GM23338 (cell line): ENCODE data around the gene ITGAV. TPM values are rescaled to one million over a fixed set of nuclear protein-coding genes. Genes with fewer than 3 reads are reported as not detected.

Experiments
- ATAC-seq: fragments of 200-7000 bp; cut with Tn5 transposase; 3 replicates; pipeline ENCODE4 v1.9.1; 2020
- DNase-seq: peaks from one replicate; pipeline ENCODE4 v3.0.0-alpha.2; 2015; ENCODE audit warnings: low spot score
- H2AFZ ChIP-seq: fragments of 200-600 bp; sonication (generic); 2 replicates; pipeline ENCODE4 v1.8.0; 2016; ENCODE audit warnings: antibody characterized with exemption, mild to moderate bottlenecking, moderate library complexity
- H3F3A ChIP-seq: fragments of 200-600 bp; sonication (generic); replicated peaks from 2 replicates; pipeline ENCODE4 v1.8.0; 2017; ENCODE audit warnings: antibody characterized with exemption, mixed run types, low read depth
- H3K27ac ChIP-seq: fragments of 200-600 bp; sonication (generic); 2 replicates; pipeline ENCODE4 v1.6.1; 2016; ENCODE audit warnings: low read depth
- H3K27me3 ChIP-seq: fragments of 200-600 bp; sonication (generic); 2 replicates; pipeline ENCODE4 v1.8.0; 2016; ENCODE audit warnings: mild to moderate bottlenecking, mixed run types, moderate library complexity; ENCODE audit not compliant: insufficient read depth
- H3K36me3 ChIP-seq: fragments of 200-600 bp; sonication (generic); 2 replicates; pipeline ENCODE4 v1.8.0; 2016; ENCODE audit warnings: mild to moderate bottlenecking; ENCODE audit not compliant: insufficient read depth
- H3K4me1 ChIP-seq: fragments of 200-600 bp; sonication (generic); 2 replicates; pipeline ENCODE4 v1.8.0; 2016; ENCODE audit warnings: mild to moderate bottlenecking, moderate library complexity; ENCODE audit not compliant: insufficient read depth
- H3K4me2 ChIP-seq: fragments of 200-600 bp; sonication (generic); 2 replicates; pipeline ENCODE4 v1.7.1; 2017; ENCODE audit warnings: mixed run types
- H3K4me3 ChIP-seq: fragments of 200-600 bp; sonication (generic); 2 replicates; pipeline ENCODE4 v1.6.1; 2016; ENCODE audit warnings: mixed run types
- H3K79me2 ChIP-seq: fragments of 200-600 bp; sonication (generic); replicated peaks from 2 replicates; pipeline ENCODE4 v1.8.0; 2017; ENCODE audit warnings: mild to moderate bottlenecking; ENCODE audit not compliant: insufficient read depth
- H3K9me2 ChIP-seq: fragments of 200-600 bp; sonication (generic); 2 replicates; pipeline ENCODE4 v1.8.0; 2017; ENCODE audit not compliant: insufficient read depth
- H4K20me1 ChIP-seq: fragments of 200-600 bp; sonication (generic); replicated peaks from 2 replicates; pipeline ENCODE4 v1.8.0; 2017; ENCODE audit warnings: mild to moderate bottlenecking; ENCODE audit not compliant: insufficient read depth
- H3K27ac Mint-ChIP-seq: 2 replicates; pipeline ENCODE4 v1.8.0; 2020; ENCODE audit warnings: inconsistent platforms, mild to moderate bottlenecking, moderate library complexity, mixed read lengths
- H3K27me3 Mint-ChIP-seq: 3 replicates; pipeline ENCODE4 v1.8.0; 2022; ENCODE audit warnings: low read depth, mild to moderate bottlenecking, moderate library complexity, mixed read lengths, inconsistent platforms; ENCODE audit not compliant: insufficient read depth, poor library complexity
- H3K36me3 Mint-ChIP-seq: 3 replicates; pipeline ENCODE4 v1.8.0; 2021; ENCODE audit warnings: low read depth, mild to moderate bottlenecking, inconsistent platforms, moderate library complexity, mixed read lengths
- H3K4me1 Mint-ChIP-seq: 3 replicates; pipeline ENCODE4 v1.8.0; 2020; ENCODE audit warnings: mild to moderate bottlenecking, inconsistent platforms, mixed read lengths
- H3K4me3 Mint-ChIP-seq: 3 replicates; pipeline ENCODE4 v1.8.0; 2021; ENCODE audit warnings: moderate library complexity, mild to moderate bottlenecking, inconsistent platforms, mixed read lengths
- H3K9me3 Mint-ChIP-seq: 3 replicates; pipeline ENCODE4 v1.8.0; 2020; ENCODE audit warnings: moderate library complexity, mild to moderate bottlenecking, inconsistent platforms, mixed read lengths
- CREB1 ChIP-seq: fragments of 250-450 bp; sonication (Bioruptor Pico); IDR thresholded peaks from 2 replicates; pipeline ENCODE4 v1.5.0; 2020; ENCODE audit warnings: low read depth, mild to moderate bottlenecking, moderate library complexity
- EZH2 ChIP-seq: fragments of 200-600 bp; sonication (generic); IDR thresholded peaks from one replicate; pipeline ENCODE4 v1.8.0; 2017; ENCODE audit warnings: antibody characterized with exemption, mild to moderate bottlenecking, low read depth; ENCODE audit not compliant: unreplicated experiment
- EZH2phosphoT487 ChIP-seq: fragments of 200-600 bp; sonication (generic); IDR thresholded peaks from one replicate; pipeline ENCODE4 v1.8.1; 2018; ENCODE audit warnings: antibody characterized with exemption; ENCODE audit not compliant: unreplicated experiment
- JUNB ChIP-seq: IDR thresholded peaks from one replicate; pipeline ENCODE4 v1.6.1; 2016; ENCODE audit warnings: antibody characterized with exemption; ENCODE audit not compliant: unreplicated experiment
- NANOG ChIP-seq: IDR thresholded peaks from 2 replicates; pipeline ENCODE4 v1.6.1; 2016; ENCODE audit warnings: antibody characterized with exemption, borderline replicate concordance
- POLR2AphosphoS5 ChIP-seq: IDR thresholded peaks from 2 replicates; pipeline ENCODE4 v1.6.1; 2016; ENCODE audit warnings: antibody characterized with exemption, low read depth
- STAT1 ChIP-seq: IDR thresholded peaks from one replicate; pipeline ENCODE4 v1.6.1; 2016; ENCODE audit warnings: antibody characterized with exemption; ENCODE audit not compliant: unreplicated experiment
- ZNF114 ChIP-seq: fragments of 250-450 bp; sonication (Bioruptor Pico); IDR thresholded peaks from 2 replicates; pipeline ENCODE4 v1.5.0; 2020; ENCODE audit warnings: mild to moderate bottlenecking, moderate library complexity
- ZNF331 ChIP-seq: fragments of 250-450 bp; sonication (Bioruptor Pico); IDR thresholded peaks from 2 replicates; pipeline ENCODE4 v1.5.0; 2020; ENCODE audit warnings: low read depth, mild to moderate bottlenecking, moderate library complexity
- polyA plus RNA-seq: library from polyadenylated mRNA; unstranded; fragments of >200 nt; fragmentation: Nextera tagmentation; extraction: Ambion mirVana; gene quantifications from 2 replicates; pipeline ENCODE4 v1.2.1, GENCODE V29; 2016
- total RNA-seq: library from RNA; depleted of rRNA; stranded (reverse); fragments of >200 nt; shearing (Covaris generic); gene quantifications from 2 replicates; pipeline ENCODE4 v1.2.3, GENCODE V29; 2014
- TF ChIP-seq, protein P1 (sequence below): IDR thresholded peaks from 2 replicates; pipeline ENCODE4 v1.6.1; 2016; ENCODE audit warnings: antibody characterized with exemption
- TF ChIP-seq, protein P2 (sequence below): IDR thresholded peaks from one replicate; pipeline ENCODE4 v1.6.1; 2018; ENCODE audit warnings: antibody characterized with exemption; ENCODE audit not compliant: unreplicated experiment
- TF ChIP-seq, protein P3 (sequence below), 2 experiments: fragments of 200-600 bp in 1 of 2; sonication (generic) in 1 of 2; conservative IDR thresholded peaks; 2 replicates each; pipeline versions ENCODE4 v1.5.1 to v1.6.1; 2016 to 2017; ENCODE audit warnings: antibody characterized with exemption in 2 of 2, low read depth in 2 of 2, mild to moderate bottlenecking in 2 of 2, moderate library complexity in 1 of 2
- TF ChIP-seq, protein P4 (sequence below): fragments of 250-450 bp; sonication (Bioruptor Pico); IDR thresholded peaks from 2 replicates; pipeline ENCODE4 v1.5.0; 2020; ENCODE audit warnings: mild to moderate bottlenecking, moderate library complexity

Gene ITGAV
- total and polyA plus RNA-seq, 2 experiments from 2014 or later = 9.1 to 56.5 TPM

DNA sequence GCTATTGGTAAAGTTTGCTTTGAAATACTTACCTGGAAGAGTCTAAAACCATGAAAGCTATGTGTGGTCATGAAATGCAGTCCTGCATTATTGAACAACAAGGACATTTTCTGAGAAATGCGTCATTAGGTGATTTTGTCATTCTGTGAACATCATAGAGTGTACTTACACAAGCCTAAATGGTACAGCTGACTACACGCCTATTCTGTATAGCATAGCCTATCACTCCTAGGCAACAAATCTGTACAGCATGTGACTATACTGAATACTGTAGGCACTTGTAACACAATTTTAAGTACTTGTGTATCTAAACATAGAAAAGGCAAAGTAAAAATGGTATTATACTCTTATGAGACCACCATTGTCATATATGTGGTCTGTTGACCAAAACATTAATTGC is 112.2 kb downstream of the ITGAV start:
- no peak for ATAC-seq

More for the DNA sequence above, 112.2 kb downstream of the ITGAV start:
- Mint-ChIP-seq H3K4me3 (no peak overlapping the region), H3K27ac (no peak overlapping the region), H3K36me3 (peaks cover 7% of the 10 kb centered on the region), H3K4me1 (peaks cover 11% of the 10 kb centered on the region; the same call in 2 of the 3 replicates), H3K9me3 (peaks cover 5% of the 10 kb centered on the region; the same call in 2 of the 3 replicates), H3K27me3 (no peaks in the 10 kb centered on the region)
- 0 out of 2 replicates have a peak, but pooled peaks cover 1% of the 10 kb centered on the region for H3K9me2 ChIP-seq
- no peak overlapping the region for H3K4me3 ChIP-seq
- no peaks in the 10 kb centered on the region for H3F3A ChIP-seq
- H2AFZ ChIP-seq = no peak overlapping the region
- H4K20me1 ChIP-seq = no peaks in the 10 kb centered on the region; the same call in 1 of the 2 replicates
- H3K79me2 ChIP-seq = peaks cover 51% of the 10 kb centered on the region
- no peak overlapping the region for H3K4me2 ChIP-seq
- no peak for TF ChIP-seq CREB1 (CRISPR knock-in tag)
- no peak for TF ChIP-seq STAT1
- TF ChIP-seq ZNF331 (CRISPR knock-in tag) = no peak
- TF ChIP-seq, protein P1, sequence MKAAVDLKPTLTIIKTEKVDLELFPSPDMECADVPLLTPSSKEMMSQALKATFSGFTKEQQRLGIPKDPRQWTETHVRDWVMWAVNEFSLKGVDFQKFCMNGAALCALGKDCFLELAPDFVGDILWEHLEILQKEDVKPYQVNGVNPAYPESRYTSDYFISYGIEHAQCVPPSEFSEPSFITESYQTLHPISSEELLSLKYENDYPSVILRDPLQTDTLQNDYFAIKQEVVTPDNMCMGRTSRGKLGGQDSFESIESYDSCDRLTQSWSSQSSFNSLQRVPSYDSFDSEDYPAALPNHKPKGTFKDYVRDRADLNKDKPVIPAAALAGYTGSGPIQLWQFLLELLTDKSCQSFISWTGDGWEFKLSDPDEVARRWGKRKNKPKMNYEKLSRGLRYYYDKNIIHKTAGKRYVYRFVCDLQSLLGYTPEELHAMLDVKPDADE = no peak
- TF ChIP-seq, protein P2, sequence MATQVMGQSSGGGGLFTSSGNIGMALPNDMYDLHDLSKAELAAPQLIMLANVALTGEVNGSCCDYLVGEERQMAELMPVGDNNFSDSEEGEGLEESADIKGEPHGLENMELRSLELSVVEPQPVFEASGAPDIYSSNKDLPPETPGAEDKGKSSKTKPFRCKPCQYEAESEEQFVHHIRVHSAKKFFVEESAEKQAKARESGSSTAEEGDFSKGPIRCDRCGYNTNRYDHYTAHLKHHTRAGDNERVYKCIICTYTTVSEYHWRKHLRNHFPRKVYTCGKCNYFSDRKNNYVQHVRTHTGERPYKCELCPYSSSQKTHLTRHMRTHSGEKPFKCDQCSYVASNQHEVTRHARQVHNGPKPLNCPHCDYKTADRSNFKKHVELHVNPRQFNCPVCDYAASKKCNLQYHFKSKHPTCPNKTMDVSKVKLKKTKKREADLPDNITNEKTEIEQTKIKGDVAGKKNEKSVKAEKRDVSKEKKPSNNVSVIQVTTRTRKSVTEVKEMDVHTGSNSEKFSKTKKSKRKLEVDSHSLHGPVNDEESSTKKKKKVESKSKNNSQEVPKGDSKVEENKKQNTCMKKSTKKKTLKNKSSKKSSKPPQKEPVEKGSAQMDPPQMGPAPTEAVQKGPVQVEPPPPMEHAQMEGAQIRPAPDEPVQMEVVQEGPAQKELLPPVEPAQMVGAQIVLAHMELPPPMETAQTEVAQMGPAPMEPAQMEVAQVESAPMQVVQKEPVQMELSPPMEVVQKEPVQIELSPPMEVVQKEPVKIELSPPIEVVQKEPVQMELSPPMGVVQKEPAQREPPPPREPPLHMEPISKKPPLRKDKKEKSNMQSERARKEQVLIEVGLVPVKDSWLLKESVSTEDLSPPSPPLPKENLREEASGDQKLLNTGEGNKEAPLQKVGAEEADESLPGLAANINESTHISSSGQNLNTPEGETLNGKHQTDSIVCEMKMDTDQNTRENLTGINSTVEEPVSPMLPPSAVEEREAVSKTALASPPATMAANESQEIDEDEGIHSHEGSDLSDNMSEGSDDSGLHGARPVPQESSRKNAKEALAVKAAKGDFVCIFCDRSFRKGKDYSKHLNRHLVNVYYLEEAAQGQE = no peak
- TF ChIP-seq NANOG = no peak
- no peak for TF ChIP-seq ZNF114 (CRISPR knock-in tag)
- TF ChIP-seq, protein P3, sequence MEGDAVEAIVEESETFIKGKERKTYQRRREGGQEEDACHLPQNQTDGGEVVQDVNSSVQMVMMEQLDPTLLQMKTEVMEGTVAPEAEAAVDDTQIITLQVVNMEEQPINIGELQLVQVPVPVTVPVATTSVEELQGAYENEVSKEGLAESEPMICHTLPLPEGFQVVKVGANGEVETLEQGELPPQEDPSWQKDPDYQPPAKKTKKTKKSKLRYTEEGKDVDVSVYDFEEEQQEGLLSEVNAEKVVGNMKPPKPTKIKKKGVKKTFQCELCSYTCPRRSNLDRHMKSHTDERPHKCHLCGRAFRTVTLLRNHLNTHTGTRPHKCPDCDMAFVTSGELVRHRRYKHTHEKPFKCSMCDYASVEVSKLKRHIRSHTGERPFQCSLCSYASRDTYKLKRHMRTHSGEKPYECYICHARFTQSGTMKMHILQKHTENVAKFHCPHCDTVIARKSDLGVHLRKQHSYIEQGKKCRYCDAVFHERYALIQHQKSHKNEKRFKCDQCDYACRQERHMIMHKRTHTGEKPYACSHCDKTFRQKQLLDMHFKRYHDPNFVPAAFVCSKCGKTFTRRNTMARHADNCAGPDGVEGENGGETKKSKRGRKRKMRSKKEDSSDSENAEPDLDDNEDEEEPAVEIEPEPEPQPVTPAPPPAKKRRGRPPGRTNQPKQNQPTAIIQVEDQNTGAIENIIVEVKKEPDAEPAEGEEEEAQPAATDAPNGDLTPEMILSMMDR (conservative IDR thresholded peaks at IDR 0.05; ENCODE audit: low read depth in 2 of 2) = no peak
- no peak for TF ChIP-seq POLR2AphosphoS5
- no peak for TF ChIP-seq JUNB
- no peak for TF ChIP-seq EZH2phosphoT487
- TF ChIP-seq, protein P4, sequence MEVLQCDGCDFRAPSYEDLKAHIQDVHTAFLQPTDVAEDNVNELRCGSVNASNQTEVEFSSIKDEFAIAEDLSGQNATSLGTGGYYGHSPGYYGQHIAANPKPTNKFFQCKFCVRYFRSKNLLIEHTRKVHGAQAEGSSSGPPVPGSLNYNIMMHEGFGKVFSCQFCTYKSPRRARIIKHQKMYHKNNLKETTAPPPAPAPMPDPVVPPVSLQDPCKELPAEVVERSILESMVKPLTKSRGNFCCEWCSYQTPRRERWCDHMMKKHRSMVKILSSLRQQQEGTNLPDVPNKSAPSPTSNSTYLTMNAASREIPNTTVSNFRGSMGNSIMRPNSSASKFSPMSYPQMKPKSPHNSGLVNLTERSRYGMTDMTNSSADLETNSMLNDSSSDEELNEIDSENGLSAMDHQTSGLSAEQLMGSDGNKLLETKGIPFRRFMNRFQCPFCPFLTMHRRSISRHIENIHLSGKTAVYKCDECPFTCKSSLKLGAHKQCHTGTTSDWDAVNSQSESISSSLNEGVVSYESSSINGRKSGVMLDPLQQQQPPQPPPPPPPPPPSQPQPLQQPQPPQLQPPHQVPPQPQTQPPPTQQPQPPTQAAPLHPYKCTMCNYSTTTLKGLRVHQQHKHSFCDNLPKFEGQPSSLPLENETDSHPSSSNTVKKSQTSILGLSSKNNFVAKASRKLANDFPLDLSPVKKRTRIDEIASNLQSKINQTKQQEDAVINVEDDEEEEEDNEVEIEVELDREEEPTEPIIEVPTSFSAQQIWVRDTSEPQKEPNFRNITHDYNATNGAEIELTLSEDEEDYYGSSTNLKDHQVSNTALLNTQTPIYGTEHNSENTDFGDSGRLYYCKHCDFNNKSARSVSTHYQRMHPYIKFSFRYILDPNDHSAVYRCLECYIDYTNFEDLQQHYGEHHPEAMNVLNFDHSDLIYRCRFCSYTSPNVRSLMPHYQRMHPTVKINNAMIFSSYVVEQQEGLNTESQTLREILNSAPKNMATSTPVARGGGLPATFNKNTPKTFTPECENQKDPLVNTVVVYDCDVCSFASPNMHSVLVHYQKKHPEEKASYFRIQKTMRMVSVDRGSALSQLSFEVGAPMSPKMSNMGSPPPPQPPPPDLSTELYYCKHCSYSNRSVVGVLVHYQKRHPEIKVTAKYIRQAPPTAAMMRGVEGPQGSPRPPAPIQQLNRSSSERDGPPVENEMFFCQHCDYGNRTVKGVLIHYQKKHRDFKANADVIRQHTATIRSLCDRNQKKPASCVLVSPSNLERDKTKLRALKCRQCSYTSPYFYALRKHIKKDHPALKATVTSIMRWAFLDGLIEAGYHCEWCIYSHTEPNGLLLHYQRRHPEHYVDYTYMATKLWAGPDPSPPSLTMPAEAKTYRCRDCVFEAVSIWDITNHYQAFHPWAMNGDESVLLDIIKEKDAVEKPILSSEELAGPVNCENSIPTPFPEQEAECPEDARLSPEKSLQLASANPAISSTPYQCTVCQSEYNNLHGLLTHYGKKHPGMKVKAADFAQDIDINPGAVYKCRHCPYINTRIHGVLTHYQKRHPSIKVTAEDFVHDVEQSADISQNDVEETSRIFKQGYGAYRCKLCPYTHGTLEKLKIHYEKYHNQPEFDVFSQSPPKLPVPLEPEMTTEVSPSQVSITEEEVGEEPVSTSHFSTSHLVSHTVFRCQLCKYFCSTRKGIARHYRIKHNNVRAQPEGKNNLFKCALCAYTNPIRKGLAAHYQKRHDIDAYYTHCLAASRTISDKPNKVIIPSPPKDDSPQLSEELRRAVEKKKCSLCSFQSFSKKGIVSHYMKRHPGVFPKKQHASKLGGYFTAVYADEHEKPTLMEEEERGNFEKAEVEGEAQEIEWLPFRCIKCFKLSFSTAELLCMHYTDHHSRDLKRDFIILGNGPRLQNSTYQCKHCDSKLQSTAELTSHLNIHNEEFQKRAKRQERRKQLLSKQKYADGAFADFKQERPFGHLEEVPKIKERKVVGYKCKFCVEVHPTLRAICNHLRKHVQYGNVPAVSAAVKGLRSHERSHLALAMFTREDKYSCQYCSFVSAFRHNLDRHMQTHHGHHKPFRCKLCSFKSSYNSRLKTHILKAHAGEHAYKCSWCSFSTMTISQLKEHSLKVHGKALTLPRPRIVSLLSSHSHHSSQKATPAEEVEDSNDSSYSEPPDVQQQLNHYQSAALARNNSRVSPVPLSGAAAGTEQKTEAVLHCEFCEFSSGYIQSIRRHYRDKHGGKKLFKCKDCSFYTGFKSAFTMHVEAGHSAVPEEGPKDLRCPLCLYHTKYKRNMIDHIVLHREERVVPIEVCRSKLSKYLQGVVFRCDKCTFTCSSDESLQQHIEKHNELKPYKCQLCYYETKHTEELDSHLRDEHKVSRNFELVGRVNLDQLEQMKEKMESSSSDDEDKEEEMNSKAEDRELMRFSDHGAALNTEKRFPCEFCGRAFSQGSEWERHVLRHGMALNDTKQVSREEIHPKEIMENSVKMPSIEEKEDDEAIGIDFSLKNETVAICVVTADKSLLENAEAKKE = no peak
- TF ChIP-seq EZH2 = no peak
- DNase-seq = no peak
- no peaks in the 10 kb centered on the region for H3K4me1 ChIP-seq
- no peak overlapping the region for H3K27ac ChIP-seq
- no peaks in the 10 kb centered on the region for H3K36me3 ChIP-seq
- no peaks in the 10 kb centered on the region for H3K27me3 ChIP-seq
